ENCODE results near the gene TM7SF3.

TM7SF3 gene

DNA sequence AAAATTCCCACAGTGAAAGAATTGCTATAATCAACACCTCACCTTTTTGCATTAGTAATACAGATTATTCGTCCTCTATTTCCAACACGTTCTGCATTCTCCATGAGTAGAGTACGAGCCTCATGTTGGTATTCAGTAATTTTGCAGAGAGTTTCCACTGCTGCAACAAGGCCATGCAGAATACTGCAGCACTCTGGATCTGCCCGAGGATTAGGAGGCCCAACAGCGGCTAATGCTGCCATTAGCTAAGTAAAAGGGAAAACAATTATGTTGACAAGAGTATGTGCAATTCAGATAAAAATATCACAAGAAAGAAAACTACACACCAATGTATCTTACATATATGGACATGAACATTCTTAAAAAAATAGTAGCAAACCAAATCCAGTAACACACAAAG, 85.5 kb downstream of the TM7SF3 start:
- DNase-seq (ENCODE audit: low read depth in 2 of 2): no peak
